ENCODE measurements around the gene CNPY3.
"Not testable (repeated sequence)": the region's sequence is repeated elsewhere in the genome, so short reads cannot be mapped to it uniquely, and the experiment has no call there.

The CNPY3 gene

DNA sequence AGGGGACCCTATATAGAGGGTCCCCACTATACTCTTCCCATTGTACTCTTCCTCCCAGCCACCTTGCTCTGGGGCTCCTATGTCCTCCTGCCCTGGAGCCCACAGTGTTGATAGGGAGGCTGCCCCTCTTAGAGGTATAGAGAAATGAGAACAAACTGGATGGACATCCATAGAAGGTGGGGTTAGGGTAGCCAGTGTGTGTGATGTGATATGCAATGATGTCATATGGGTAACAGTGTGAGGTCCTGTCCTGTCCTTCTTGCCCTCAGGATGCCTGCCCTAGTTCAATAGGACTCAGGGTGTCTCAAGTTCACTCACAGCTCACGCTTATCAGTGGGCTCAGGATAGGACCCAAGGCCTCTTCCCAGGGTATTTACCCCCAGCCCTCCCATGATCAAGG lies 13.0 kb upstream of the CNPY3 start:
- DNase-seq: no peak

GRCh38 chr6:42921801-42922200 lies 7.5 kb upstream of the CNPY3 start:
- DNase-seq: no peak

- DNase-seq: no peak
Measured at GRCh38 chr6:42923666-42924065, 5.6 kb upstream of the CNPY3 start.

DNA sequence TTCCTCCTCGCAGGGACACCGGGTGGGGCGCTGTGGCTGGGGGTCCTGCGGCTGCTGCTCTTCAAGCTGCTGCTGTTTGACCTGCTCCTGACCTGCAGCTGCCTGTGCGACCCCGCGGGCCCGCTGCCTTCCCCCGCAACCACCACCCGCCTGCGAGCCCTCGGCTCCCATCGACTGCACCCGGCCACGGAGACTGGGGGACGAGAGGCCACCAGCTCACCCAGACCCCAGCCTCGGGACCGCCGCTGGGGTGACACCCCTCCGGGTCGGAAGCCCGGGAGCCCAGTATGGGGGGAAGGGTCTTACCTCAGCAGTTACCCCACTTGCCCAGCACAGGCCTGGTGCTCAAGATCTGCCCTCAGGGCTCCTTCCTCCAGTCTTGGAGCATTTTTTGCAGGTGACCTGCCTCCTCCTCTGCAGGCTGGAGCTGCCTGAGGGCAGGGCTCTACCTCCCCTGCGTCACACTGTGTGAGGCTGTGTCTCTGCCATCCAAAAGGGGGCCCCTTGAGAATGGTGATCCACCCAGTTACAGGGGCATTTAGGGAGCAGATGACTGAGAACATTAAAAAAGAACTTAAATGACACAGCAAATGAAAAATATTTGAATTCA lies 3.9 kb upstream of the CNPY3 start:
- DNase-seq: no peak

GRCh38 chr6:42929821-42930360 lies 611 bp downstream of the CNPY3 start:
- no peak for DNase-seq

GRCh38 chr6:42932412-42932811 lies 3.1 kb downstream of the CNPY3 start:
- no peak for DNase-seq

DNA sequence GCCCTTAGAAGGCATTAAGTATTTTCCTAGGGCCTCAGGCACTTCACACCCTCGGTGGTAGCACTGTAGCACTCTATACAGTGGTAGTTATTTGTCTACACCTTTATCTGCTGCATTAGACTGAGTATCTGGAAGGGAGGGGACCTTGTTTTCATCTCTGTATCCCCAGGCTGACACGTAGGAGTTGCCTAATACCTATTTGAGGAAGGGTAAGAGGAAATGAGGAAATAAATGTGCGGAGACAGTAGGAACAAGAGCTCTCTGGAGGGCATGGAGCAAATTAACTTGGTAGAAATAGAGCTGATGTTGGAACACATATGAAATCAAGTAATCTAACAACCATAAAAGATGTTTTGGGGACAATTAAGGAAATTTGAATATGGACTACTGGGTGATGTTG lies 3.9 kb downstream of the CNPY3 start:
- no peak for DNase-seq

DNA sequence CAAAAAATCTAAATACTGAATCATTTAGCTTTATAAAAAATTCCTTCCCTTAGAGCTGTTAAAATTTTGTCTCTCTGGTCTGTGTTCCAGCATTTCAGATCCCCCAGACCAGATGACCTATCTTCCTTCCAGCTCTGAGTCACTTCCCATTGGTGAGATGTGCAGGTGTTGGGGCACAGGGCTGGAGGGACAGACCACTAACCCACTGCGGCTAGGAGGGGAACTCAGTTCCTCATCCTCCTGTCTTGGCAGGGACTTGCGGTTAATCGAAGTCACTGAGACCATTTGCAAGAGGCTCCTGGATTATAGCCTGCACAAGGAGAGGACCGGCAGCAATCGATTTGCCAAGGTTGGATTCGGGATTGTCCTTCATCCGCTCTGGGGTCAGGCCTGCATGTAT lies 6.0 kb downstream of the CNPY3 start:
- no peak for DNase-seq

GRCh38 chr6:42936398-42936797 lies 7.1 kb downstream of the CNPY3 start:
- no peak for DNase-seq

GRCh38 chr6:42937548-42938427 lies 8.5 kb downstream of the CNPY3 start:
- DNase-seq: no peak

- DNase-seq: no peak
Measured at GRCh38 chr6:42938428-42938796, 9.1 kb downstream of the CNPY3 start.

- no peak for DNase-seq
Measured at GRCh38 chr6:42938987-42939809, 9.9 kb downstream of the CNPY3 start.

DNA sequence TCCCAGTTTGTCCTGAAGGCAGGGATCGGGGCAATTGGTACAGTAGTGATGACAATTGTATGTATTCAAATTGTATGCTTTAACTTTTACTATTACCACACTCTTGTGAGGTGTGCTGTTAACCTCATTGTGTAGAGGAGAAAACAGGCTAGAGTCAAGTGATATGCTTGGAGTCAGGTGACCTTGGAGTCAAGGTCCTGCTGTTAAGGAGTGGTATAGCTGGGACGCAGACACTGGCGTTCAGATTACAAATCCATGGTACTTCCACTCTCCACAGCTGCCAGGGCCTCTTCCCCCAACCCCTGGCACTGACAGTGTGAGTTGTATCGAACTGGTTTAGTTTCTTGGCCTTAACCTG lies 10.5 kb downstream of the CNPY3 start:
- DNase-seq: no peak

DNA sequence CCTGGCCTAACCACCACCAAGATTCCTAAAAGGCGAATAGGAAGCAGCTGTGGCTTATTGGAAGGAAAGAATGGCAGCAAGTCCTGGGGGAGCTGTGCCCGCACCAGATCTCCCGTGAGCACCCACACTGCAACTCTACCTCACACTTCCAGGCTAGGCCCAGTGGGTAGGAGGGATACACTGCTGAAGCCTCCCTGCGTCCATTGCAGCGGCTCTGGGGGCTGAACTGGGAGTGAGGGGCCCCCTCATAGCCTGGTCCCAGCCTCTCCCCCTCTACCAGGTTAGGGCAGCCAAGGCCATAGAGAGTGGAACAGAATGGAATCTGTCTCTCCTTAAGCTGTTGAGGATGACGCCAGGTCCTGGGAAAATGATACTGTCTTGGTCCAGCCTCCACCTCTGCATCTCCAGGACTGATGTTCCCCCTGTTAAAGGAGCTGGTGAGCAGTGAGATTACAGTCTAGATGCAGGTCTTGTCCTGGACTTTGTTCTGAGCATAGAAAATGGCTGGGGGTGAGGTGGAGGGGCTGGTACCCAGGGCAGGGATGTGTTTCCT lies 11.3 kb downstream of the CNPY3 start:
- no peak for DNase-seq

GRCh38 chr6:42941356-42941755 lies 12.1 kb downstream of the CNPY3 start:
- DNase-seq: not testable (repeated sequence)

- no peak for DNase-seq
Measured at GRCh38 chr6:42942444-42942843, 13.2 kb downstream of the CNPY3 start.

DNA sequence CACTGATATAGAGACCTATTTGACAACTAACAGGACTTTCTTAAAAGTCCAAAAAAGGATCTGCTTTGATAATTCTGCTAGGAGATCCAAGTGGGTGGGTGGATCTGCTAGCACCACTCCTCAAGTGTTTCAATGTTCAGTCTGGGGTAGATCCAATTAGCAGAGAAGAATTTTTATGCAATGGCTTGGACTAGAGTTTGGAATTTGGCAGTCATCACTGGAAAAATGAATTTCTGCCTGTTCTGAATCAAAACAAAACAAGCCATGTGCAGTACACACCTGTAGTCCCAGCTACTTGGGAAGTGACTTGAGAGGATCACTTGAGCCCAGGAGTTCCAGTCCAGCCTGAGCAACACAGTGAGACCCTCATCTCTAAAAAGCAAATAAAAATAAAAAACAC lies 18.7 kb downstream of the CNPY3 start:
- no peak for DNase-seq

DNA sequence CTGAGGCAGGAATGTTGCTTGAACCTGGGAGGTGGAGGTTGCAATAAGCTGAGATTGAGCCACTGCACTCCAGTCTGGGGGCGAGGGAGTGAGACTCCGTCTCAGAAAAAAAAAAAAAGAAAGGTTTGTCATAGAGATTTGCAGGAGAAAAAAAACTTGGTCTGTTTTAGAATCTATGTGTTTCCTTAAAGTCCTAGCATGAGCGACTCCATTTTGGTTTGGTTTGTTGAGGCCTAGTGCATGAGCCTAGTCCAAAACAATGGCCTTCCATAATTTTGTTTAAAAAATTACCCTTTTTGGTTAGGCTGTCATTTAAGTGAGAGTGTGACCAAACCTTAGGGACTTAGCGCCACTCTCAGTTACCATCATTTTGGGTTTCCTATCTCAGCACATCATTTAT lies 23.1 kb downstream of the CNPY3 start:
- DNase-seq: no peak

DNA sequence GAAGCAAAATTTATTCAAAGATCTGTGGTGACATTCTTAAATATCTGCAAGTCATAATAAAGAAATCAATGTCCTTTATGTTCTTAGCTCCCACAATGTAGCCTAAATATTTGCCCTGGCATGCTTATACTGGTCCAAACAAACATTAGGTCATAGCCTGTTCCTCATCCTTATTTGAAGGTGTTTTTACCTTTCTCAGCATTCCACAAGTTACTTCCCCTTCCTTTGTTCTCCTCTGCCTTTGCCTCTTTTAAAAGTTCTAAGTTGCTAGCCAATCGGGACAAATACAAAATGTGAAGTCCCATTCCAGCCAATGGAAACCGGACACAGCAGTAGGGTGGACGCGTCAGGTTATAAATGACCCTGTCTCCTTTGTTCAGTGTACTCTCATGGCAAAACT lies 25.1 kb downstream of the CNPY3 start:
- not testable (repeated sequence) for DNase-seq

DNA sequence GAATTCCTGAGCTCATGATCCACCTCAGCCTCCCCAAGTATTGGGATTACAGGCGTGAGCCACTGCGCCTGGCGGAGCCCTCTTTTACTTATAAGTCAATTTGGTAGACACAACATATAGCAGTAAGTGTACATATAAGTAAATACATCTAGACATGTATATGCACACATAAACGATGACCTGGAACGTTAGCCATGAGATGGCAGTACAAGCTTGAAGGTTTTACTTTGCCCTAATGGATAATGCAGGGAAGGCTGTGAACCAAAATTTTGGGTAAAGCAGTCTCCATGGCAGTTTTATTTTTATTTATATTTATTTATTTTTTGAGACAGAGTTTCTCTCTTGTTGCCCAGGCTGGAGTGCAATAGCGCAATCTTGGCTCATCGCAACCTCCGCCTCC lies 28.8 kb downstream of the CNPY3 start:
- no peak for DNase-seq

GRCh38 chr6:42959917-42960242 lies 30.6 kb downstream of the CNPY3 start:
- DNase-seq: no peak

DNA sequence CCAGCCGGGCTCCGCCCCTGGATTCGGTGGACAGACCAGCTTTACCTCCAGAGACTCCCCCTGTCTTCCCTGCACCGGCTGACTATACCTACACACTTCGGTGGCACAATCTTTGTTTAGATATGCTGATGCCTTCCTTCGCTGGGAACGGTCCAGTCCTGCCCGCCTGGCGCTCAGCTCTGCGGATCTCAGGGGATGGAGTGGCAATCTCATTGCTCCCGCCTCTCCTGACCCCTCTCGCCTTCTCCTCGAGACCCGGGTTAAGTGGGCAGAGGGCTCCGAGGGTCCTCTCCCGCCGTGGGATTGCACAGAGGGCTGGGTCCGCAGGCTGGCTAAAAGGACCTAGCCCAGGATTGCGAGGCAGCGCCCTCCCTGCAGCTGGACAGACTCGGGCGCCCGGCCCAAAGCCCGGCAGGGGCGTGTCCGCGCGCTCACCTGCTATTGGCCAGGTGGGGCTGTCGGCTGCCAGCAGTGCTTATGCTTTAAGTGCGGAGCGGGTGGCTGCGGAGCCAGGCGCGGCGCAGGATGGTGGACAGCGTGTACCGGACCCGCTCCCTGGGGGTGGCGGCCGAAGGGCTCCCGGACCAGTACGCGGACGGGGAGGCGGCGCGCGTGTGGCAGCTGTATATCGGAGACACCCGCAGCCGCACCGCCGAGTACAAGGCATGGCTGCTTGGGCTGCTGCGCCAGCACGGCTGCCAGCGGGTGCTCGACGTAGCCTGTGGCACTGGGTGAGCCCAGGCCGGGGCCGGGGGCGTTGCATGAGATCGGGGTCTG lies 31.2 kb downstream of the CNPY3 start, which contains the start of gene GNMT:
TSS of gene GNMT (plus strand) at position 512 of the 777 bp plus-strand sequence. CDS start at position 526, 14 bp downstream.
- DNase-seq: peak; percentile 57
